HG03066 (cell line): Measurements from ENCODE around the gene CD244.

ENCODE experiments used
- ATAC-seq: cut with Tn5 transposase; IDR thresholded peaks from one replicate; pipeline ENCODE4 v1.9.1; 2021; ENCODE audit warnings: low read depth; ENCODE audit not compliant: unreplicated experiment

The CD244 gene

DNA sequence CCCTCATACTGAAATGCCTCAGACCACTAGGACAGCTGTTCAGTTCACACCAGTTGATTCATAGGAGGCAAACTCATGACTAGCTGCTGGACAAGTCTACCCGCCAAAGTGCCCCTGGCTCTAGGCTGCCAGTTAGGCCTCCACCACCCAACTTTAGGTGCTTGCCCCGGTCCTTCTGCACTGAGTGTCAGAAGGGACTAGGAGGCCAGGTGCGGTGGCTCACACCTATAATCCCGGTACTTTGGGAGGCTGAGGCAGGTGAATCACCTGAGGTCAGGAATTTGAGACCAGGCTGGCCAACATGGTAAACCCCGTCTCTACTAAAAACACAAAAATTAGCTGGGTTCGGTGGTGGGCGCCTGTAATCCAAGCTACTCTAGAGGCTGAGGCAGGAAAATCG, 47.8 kb downstream of the CD244 start:
- no peak for ATAC-seq

DNA sequence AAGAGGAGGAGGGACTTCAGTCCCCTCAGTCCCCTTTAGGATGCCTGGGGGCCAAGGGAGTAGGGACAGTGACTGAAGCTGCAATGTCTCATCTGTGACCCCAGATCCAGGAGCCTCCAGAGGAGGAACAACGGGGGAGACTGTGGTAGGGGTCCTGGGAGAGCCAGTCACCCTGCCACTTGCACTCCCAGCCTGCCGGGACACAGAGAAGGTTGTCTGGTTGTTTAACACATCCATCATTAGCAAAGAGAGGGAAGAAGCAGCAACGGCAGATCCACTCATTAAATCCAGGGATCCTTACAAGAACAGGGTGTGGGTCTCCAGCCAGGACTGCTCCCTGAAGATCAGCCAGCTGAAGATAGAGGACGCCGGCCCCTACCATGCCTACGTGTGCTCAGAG, 48.4 kb downstream of the CD244 start:
- ATAC-seq: no peak

DNA sequence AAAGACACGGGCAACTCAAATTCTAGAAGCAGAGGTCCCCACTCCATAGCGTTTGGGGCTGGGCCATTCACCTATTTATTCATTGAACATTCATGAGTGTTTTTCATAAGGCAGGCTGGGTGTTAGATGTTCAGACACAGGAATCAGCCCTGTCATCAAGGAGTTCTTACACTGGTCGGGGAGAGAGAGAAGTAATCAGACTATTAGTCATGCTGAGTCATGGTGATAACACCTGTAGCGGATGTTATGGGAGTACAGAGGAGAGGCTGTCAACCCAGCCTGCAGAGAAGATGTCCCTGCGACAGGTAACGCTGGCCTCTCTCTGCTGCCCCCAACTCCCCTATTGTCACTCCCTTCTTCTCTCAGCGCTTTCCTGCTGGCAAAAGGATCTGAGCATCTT, 49.5 kb downstream of the CD244 start:
- no peak for ATAC-seq

DNA sequence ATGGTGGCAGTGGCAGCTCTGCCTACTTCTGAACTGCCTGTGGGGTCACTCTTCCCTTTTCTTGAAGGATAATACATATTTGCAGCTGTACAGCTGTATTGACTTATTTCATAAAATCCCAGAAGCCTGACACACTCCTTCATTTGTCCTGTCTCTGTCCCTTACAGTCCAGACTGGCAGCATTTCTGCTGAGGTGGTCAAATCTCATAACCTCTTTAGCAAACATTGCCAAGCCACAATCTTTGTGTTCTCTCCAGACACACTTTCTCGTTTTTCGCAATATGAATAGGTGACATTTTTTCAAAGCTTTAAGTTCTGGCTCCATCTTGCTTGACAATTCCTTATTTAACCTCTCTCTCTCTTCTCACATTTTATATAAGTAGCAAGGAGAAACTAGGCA, 51.5 kb downstream of the CD244 start:
- ATAC-seq: no peak

DNA sequence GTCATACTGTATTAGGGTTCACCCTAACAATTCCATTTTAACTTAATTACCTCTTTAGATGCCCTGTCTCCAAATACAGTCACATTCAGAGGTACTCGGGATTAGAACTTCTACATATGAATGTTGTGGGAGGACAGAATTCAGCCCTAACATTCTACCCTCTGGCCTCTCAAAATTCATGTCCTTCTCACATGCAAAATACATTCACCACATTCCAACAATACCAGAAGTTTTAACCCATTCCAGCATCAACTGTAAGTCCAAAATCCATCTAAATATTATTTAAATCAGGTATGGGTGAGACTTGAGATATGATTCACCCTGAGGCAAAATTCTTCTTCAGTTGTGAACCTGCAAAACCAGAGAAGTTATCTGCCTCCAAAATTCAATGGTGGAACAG, 52.2 kb downstream of the CD244 start:
- ATAC-seq: no peak

DNA sequence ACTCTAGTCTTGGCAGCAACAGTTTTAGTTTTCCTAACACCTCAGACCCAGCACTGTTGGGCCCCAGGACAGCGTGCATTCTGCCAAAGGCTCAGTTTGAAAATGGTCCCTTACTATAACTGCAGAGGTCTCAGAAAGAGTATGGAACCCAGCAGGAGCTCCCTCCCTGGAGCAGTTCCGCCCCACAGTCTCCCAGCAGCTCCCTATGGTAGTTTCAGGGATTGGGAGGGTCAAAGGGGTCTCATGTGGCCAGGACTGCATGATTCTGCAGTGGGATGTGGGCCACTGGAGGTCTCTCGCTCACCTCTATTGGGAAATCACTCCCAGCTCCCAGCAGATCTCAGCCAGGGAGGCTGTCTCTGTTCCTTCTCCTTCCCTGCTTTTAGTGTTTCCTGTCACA, 54.4 kb downstream of the CD244 start:
- no peak for ATAC-seq

DNA sequence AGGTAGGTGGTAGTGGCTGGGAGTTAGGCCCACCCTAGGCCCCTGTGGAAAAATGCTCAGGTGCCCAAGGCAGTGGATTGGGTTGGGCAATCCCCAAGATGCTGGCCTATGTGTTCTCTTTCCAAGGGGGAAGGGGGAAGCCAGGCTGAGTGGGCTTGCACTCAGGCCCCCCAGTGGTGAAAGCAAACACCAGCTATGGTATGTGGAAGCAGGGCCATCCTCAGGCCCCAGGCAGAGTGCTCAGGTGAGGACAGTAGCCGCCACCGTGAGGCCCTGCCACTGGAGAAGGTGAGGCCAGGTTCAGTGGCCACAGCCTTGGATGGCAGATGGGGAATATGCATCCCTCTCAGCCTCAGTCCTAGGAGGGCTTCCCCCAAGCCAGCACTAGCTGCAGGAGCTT, 54.9 kb downstream of the CD244 start:
- no peak for ATAC-seq

DNA sequence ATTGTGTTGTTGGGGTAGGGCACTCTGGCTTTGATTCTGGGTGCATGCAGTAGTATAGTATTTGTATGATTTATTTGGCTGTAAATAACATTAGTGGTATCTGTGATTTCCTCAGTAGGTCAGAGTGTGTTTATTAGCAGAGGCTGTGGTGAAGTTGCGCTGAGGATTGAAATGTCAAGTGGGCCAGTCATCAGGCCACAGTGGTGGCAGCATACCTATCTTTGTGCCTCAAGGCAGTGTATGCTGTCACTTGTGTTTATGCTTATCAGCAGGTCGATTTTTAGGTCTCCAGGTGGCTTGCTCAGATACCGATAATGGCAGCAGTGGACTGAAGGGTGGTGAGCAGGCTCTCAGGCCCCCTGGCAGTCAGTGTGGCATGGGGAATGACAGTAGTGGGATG, 55.4 kb downstream of the CD244 start:
- no peak for ATAC-seq

DNA sequence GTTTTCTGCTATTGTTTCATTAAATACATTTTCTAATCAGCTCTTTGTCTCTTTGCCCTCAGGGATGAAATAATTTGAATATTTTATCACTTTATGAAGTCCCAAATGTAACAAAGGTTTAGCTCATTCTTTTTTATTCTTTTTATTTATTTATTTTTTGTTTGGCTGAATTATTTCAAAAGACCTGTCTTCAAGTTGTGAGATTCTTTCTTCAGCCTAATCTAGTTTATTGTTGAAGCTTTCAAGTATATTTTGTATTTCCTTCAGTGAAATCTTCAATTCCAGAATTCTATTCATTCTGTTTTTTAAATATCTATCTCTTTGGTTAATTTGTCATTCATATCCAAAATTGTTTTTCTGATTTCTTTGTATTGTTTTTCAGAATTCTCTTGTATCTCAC, 55.9 kb downstream of the CD244 start:
- ATAC-seq: no peak

DNA sequence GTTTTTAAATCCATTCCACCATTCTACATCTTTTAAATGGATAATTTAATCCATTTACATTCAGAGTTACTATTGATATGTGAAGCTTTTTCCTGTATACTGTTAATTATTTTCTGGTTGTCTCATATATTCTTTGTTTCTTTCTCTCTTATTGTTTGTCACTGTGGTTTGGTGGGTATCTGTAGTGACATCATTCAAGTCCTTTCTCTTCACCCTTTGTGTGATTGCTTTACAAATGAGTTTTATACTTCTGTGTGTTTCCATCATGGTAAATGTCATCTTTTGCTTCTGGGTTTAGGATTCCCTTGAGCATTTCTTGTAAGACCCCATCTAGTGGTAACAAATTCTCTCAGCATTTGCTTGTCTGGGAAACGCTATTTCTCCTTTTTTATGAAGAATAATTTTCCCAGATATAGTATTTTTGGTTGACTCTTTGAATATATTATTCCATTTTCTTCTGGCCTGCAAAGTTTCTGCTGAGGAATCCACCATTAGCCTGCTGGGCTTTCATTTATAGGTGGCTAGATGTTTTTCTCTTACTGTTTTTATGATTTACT, 56.5 kb downstream of the CD244 start:
- no peak for ATAC-seq

DNA sequence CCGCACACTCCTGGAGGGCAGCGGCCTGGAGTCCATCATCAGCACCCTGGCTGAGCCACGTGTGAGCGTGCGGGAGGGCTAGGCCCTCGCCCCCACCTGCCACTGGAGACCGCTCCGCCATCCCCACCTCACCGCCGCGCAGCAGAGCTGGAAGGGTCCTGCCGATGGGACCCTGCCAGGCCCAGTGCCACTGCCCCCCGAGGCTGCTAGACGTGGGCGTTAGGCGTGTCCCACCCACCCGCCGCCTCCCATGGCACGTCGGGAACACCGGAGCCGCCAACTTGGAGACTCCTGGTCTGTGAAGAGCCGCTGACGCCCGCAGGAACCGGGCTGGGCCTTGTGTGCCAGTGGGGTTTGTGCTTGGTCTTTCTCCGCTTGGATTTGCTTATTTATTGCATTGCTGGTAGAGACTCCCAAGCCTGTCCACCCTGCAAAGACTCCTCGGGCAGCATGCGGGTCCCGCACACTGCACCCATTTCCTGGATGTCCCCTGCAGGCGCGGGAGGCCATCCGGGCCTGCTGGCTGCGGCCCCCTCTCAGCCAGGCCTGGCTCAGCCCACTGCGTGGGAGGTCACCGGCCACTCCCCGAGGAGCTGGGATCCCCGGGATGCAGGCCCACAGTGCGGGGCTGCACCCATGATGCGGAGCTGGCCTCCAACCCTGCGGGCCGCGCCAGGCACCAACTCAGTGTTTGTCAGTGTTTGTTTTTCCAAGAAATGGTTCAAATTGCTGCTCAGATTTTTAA, 60.7 kb downstream of the CD244 start:
- ATAC-seq: no peak

DNA sequence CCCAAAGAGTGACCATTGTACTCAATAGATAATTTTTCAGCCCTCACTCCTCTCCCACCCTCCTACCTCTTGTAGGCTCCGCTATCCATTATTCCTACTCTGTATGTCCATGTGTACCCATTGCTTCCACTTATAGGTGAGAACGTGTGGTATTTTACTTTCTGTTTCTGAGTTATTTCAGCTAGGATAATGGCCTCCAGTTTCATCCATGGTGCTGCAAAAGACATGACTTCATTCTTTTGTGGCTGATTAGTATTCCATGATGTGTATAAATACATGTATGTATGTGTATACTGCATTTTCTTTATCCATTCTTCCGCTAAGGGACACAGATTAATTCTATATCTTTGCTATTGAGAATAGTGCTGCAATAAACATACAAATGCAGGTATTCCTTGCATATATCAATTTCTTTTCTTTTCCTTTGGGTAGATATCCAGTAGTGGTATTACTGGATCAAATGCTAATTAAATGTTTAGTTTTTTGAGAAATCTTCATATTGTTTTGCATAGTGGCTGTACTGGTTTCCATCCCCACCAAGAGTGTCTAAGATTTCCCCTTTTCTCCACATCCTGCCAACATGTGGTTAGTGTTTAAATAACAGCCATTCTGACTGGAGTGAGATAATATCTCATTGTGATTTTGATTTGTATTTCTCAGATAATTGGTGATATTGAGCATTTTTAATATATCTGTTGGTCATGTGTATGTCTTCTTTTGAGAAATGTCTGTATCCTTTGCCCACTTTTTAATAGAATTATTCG, 61.9 kb downstream of the CD244 start:
- no peak for ATAC-seq

DNA sequence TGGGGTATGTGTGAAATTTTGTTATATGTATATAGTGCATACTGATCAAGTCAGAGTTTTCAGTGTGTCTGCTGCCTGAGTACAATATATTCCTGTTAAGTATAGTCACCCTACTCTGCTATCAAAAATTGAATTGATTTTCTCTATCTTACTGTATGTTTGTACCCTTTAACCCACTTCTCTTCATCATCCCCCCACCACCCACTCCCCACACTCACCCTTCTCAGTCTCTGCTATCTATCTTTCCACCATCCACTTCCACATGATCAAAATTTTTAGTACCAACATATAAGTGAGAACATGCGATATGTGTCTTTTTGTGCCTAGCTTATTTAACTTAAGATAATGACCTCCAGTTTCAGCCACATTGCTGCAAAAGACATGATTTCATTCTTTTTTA, 62.5 kb downstream of the CD244 start:
- ATAC-seq: no peak

DNA sequence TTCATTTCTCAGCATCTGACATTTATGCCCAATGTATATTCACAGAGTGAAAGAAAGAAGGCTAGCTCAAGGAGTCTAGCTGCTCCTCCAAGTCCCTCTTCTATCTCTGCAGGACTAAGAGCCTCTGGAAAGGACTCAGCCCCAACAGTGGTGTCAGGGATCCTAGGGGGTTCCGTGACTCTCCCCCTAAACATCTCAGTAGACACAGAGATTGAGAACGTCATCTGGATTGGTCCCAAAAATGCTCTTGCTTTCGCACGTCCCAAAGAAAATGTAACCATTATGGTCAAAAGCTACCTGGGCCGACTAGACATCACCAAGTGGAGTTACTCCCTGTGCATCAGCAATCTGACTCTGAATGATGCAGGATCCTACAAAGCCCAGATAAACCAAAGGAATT, 63.0 kb downstream of the CD244 start:
- ATAC-seq: no peak

DNA sequence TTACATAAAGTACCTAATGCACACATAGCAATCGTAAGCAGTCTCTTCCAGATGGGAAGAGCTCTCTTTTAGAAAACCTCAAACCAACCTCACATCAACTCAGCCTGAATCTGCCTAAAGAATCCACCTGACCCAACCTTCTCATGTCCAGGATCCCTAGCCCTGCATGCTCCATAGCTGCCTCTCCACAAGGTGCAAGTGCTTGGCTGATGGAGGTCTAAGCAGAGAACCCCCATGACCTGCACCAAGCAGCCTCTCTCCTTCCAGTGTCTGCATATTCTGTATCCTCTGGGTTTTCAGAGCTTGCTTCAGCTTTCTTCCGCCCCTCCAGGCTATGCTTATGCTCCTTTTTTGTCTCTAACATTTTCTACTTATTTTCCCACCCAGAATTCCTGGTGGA, 64.2 kb downstream of the CD244 start:
- ATAC-seq: no peak

DNA sequence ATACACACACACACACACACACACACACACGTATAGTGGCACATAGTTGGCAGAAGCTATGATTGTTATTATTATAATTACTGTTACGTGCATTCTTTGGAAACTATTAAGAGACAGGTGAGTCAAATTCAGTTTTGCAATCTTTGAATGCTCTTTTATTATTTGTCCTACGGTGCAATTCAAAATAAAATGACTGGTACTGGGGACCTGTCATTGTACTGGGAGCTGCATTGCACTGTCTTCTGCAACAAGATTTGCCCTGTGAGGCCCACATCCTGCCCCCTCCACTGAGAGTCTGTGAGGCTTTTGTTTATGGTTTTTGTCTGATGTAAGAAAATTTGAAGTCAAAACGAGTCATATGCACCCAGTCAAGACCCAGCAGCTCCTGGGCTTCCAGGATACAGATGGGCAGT, 64.8 kb downstream of the CD244 start:
- no peak for ATAC-seq

DNA sequence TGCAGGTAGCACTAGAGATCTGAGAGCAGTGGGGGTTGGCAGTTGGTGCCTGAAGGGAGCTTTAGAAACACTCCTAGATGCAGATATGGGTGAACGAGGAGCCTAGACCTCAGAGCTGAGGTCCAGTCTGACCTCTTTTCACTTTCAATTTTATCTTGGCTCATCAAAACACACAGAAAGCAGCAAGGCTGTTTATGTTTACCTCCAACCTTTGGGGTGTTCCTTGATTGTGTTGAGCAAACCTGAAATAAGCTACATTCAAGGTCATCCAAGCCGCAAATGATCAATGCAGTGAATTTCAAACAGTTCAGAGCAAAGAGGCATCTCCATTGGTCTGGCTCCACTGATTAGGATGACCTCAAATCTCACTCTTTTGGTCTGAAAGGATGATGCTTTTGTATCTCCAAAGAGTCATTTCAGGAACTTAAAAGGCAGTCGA, 65.4 kb downstream of the CD244 start:
- ATAC-seq: no peak

DNA sequence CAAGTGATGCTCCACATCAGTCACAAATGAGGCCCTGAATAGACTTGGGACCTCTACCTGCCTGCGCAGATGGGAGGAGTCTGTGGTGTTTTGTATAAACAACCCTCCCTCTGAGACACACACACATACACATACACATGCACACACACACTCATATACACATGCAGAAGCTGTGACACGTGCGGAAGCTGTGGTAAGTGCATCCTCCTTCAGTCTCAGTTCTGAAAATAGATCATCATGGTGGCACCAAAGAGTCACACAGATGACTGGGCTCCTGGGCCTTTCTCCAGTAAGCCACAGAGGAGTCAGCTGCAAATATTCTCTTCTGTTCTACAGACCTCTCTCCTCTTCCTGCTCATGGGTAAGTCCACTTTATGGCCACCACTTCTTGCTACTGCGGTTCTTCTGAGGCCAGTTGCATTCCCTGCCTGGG, 66.7 kb downstream of the CD244 start, which contains the start of gene LY9:
LY9 (plus strand) TSS at position 224 of the 433 bp plus-strand sequence; CDS start at position 238, 14 bp downstream.
- peak; percentile 67 for ATAC-seq

DNA sequence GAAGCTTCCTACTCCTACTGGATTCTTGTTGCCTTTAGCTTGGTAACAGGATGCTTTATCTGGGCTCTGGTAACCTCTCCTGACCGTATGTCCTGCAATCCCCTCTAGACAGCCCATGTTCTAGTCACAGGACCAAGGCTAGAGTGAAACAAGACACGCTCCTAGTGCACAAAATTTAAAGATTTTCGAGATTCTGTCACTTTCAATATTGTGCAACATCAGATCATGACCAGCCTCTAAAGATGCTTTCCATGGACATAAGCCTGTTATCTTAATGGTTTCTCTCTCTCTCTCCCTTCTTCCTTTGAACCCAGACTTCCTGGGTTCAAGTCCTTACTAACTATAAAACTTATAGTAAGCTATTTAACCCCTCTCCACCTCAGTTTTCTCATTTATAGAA, 68.3 kb downstream of the CD244 start:
- no peak for ATAC-seq

DNA sequence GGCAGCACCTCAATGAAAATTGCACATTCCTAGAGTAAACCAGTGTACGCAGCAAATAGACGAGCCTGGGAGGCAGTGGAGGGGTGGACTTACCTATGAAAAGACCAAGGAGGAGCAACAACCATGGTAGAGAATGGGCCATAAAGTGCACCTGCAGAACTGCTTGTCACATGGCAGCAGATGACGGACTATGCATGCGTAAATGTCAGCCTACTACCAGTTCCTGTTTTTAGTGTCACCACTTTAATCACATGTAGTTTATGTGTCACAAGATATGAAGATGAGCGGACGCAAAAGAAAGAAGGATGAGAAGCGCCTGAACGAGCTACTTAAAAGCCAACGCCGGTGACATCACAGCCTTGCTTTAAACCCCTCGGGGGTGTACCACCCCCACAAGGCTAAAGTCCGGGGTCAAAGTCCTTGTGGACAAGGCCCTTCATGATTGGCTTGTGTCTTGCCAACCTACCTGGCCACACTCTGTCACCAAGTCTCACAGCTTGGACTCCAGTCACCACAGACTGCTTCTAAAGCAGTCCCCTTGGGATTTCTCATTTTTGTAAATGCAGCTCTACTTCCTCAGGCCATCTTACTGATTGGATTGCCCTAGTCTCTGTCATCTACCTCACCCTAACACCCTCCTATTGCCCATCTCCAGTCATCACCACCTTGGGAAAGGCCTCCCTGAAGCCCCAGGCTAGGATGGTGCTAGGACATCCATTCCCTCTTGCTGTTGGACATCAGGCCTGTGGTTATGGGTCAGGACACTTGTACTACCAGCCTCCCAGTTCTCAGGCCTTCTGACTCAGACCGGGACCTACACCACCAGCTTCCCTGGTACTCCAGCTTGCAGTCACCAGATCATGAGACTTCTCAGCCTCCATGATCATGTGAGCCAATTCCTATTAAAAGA, 72.7 kb downstream of the CD244 start:
- ATAC-seq: peak; percentile 85
